ENCODE data around the gene SP9. TPM values are rescaled to one million over a fixed set of nuclear protein-coding genes. Genes with fewer than 3 reads are reported as not detected.

SP9 gene
- total RNA-seq, 1 experiment from 2014 or later: not detected

GRCh38 chr2:174343343-174343622 lies 8.5 kb downstream of the SP9 start:
- Histone ChIP-seq H3K23me2 (ENCODE audit: insufficient read length, low read depth, low read length, poor library complexity, severe bottlenecking) (peaks cover 31% of the 10 kb centered on the region), H2BK12ac (ENCODE audit: insufficient read length, low read depth, low read length) (no peak overlapping the region), H3K4me1 (ENCODE audit: insufficient read depth, low read length) (0 out of 2 replicates have a peak, but pooled peaks cover 4% of the 10 kb centered on the region), H2BK15ac (ENCODE audit: low read depth, low read length) (no peak overlapping the region), H3K27me3 (ENCODE audit: insufficient read depth, low read length) (peaks cover 52% of the 10 kb centered on the region), H3K56ac (ENCODE audit: insufficient read length, low read depth, low read length) (no peak overlapping the region), H3K4ac (ENCODE audit: low read depth, low read length) (no peak overlapping the region), H4K91ac (ENCODE audit: insufficient read length, low read depth, low read length) (no peak overlapping the region), H2BK5ac (ENCODE audit: insufficient read length, low read length) (no peak overlapping the region), H3K9me3 (ENCODE audit: control insufficient read depth, low read depth, low read length) (no peaks in the 10 kb centered on the region), H2AFZ (ENCODE audit: low read length) (no peak overlapping the region), H3K79me2 (ENCODE audit: insufficient read depth, low read length) (no peaks in the 10 kb centered on the region), H3T11ph (ENCODE audit: low read length) (no peak overlapping the region), H3K27ac (ENCODE audit: insufficient read length, low read depth, low read length) (no peak overlapping the region), H4K8ac (replicated peaks; ENCODE audit: insufficient read length, low read depth, low read length) (no peak overlapping the region), H3K23ac (ENCODE audit: insufficient read length, low read depth, low read length) (no peak overlapping the region), H2BK120ac (ENCODE audit: low read depth, low read length, poor library complexity, severe bottlenecking) (no peak overlapping the region), H4K5ac (ENCODE audit: insufficient read length, low read depth, low read length) (no peak overlapping the region), H2BK20ac (ENCODE audit: low read depth, low read length, poor library complexity, severe bottlenecking) (no peak overlapping the region), H3K18ac (ENCODE audit: insufficient read length, low read depth, low read length) (no peak overlapping the region), H3K79me1 (ENCODE audit: insufficient read depth, low read depth, low read length, poor library complexity, severe bottlenecking) (no peaks in the 10 kb centered on the region), H2AK5ac (ENCODE audit: insufficient read length, low read length) (no peak overlapping the region), H3K9ac (ENCODE audit: extremely low read depth, insufficient read length, low read length) (no peak overlapping the region), H3K14ac (ENCODE audit: insufficient read depth, low read length) (no peak overlapping the region), H3K4me2 (ENCODE audit: insufficient read depth, insufficient read length, low read length) (peak overlapping the region; percentile 79), H4K20me1 (ENCODE audit: control insufficient read depth, insufficient read depth, insufficient read length) (no peaks in the 10 kb centered on the region)
- H3K4me3 Mint-ChIP-seq: peak overlapping the region; percentile 50 to 79
- WGBS (ENCODE audit: extremely low coverage, insufficient read length, low lambda C conversion rate): no CpG with 5 or more reads among the region's 6 CpGs
- peaks cover 77% of the 10 kb centered on the region for H3K27me3 Mint-ChIP-seq (ENCODE audit: low read depth)
- no peak overlapping the region for H3K27ac Mint-ChIP-seq
- H3K36me3 Mint-ChIP-seq (ENCODE audit: insufficient read depth in 1 of 3, low read depth in 3 of 3): peaks cover under 1 to 7% (median 6%) of the 10 kb centered on the region in 3 experiments; a peak in 5 of 7 replicates
- H3K9me3 Mint-ChIP-seq: peaks cover 0 to 4% of the 10 kb centered on the region in 2 experiments; a peak in 1 of 5 replicates
- peaks cover 51 to 55% of the 10 kb centered on the region in 2 experiments for H3K4me1 Mint-ChIP-seq
- TF ChIP-seq CTCF (conservative IDR thresholded peaks at IDR 0.05): no peak
- no peak for DNase-seq
